Activated CD8-positive, alpha-beta T cell treated with anti-CD3 and anti-CD28 coated beads for 36 hours (primary cell): ENCODE results near the gene BRCA1. TPM values are rescaled to one million over a fixed set of nuclear protein-coding genes. Genes with fewer than 3 reads are reported as not detected.

Source experiments
- ATAC-seq: fragments of 200-7000 bp; cut with Tn5 transposase; one replicate; pipeline ENCODE4 v1.10.0; 2021; ENCODE audit warnings: mild to moderate bottlenecking, moderate library complexity
- CTCF ChIA-PET: fragments of 350-600 bp; sonication (Branson Sonifier 250); formaldehyde crosslinking; loops from one replicate; lab custom pipeline; 2021; ENCODE audit warnings: antibody characterized with exemption; lab: Charles Lee
- POLR2A ChIA-PET: fragments of 350-600 bp; sonication (Branson Sonifier 250); formaldehyde crosslinking; loops from one replicate; lab custom pipeline; 2021; ENCODE audit warnings: antibody characterized with exemption; lab: Charles Lee
- DNase-seq: peaks from one replicate; pipeline ENCODE4 v3.0.0-alpha.2; 2020
- H3K27ac Mint-ChIP-seq: one replicate; pipeline ENCODE4 v1.8.0; 2021; ENCODE audit warnings: mild to moderate bottlenecking, mixed read lengths
- H3K27me3 Mint-ChIP-seq: one replicate; pipeline ENCODE4 v1.8.0; 2021; ENCODE audit warnings: mixed read lengths
- H3K36me3 Mint-ChIP-seq: one replicate; pipeline ENCODE4 v1.8.0; 2021; ENCODE audit warnings: low read depth, mixed read lengths
- H3K4me1 Mint-ChIP-seq: one replicate; pipeline ENCODE4 v1.8.0; 2021; ENCODE audit warnings: low read depth, mixed read lengths
- H3K4me3 Mint-ChIP-seq: one replicate; pipeline ENCODE4 v1.8.0; 2021; ENCODE audit warnings: mild to moderate bottlenecking, moderate library complexity, mixed read lengths
- H3K9me3 Mint-ChIP-seq: one replicate; pipeline ENCODE4 v1.8.0; 2021; ENCODE audit warnings: mixed read lengths
- intact Hi-C: fragments of 100-400 bp; cut with micrococcal nuclease; formaldehyde crosslinking; loops from one replicate; pipeline ENCODE4 v1.10.0; 2022
- total RNA-seq, 2 experiments: library from RNA; stranded (reverse); gene quantifications; one replicate each; pipeline ENCODE4 v1.2.3, GENCODE V29; 2021
- TF ChIP-seq, protein P1 (sequence below): fragments of 200-600 bp; IDR thresholded peaks from one replicate; pipeline ENCODE4 v1.8.0; 2022; ENCODE audit warnings: antibody characterized with exemption, mild to moderate bottlenecking

BRCA1 gene
- total RNA-seq, 2 experiments from 2014 or later: 84.5 to 92.9 TPM

DNA sequence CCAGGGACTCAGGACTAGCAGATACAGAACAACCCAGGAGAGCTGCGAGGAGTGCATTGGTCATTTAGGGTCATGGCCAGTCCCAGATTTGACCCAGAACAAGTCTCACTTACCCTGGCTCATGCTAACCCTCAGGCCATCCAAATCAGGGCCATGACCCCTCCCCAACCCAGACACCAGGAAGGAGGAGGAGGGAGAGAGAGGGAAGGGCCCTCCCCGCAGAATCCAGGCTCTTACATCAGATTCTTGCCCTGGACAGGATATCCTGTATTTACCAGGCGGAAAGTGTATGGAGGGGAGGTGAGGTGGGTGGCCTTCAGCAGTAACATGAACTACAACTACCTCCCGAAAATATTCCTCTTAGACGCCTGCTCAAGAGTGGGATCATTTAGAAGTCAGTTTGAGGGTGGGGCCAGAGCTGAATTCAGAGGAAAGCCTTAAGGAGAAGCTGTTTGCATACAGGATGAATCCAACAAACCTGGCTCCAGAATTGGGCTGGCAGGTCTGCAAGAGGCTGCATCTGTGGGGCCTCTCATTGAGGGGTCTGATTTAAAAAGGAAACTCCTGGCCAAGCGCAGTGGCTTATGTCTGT lies 105.0 kb downstream of the BRCA1 start:
- ChIA-PET POLR2A (interaction anchor here (1.1 to 3.7 kb wide), 4 partner anchors 14 to 295 kb away, joined by 3 to 23 read pairs (median 8); partner anchors contain the start of genes IFI35 and RPL27), CTCF (no interaction called here)
- no peak for ATAC-seq
- TF ChIP-seq, protein P1, sequence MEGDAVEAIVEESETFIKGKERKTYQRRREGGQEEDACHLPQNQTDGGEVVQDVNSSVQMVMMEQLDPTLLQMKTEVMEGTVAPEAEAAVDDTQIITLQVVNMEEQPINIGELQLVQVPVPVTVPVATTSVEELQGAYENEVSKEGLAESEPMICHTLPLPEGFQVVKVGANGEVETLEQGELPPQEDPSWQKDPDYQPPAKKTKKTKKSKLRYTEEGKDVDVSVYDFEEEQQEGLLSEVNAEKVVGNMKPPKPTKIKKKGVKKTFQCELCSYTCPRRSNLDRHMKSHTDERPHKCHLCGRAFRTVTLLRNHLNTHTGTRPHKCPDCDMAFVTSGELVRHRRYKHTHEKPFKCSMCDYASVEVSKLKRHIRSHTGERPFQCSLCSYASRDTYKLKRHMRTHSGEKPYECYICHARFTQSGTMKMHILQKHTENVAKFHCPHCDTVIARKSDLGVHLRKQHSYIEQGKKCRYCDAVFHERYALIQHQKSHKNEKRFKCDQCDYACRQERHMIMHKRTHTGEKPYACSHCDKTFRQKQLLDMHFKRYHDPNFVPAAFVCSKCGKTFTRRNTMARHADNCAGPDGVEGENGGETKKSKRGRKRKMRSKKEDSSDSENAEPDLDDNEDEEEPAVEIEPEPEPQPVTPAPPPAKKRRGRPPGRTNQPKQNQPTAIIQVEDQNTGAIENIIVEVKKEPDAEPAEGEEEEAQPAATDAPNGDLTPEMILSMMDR: no peak
- Mint-ChIP-seq H3K9me3 (no peaks in the 10 kb centered on the region), H3K36me3 (no peaks in the 10 kb centered on the region), H3K27ac (no peak overlapping the region), H3K4me3 (peak overlapping the region; percentile 15), H3K4me1 (peaks cover 39% of the 10 kb centered on the region), H3K27me3 (no peaks in the 10 kb centered on the region)
- intact Hi-C loops: loop anchor here (10.0 kb wide), 1 partner anchor 295 kb away; no protein-coding TSS in a partner anchor
- DNase-seq: no peak

DNA sequence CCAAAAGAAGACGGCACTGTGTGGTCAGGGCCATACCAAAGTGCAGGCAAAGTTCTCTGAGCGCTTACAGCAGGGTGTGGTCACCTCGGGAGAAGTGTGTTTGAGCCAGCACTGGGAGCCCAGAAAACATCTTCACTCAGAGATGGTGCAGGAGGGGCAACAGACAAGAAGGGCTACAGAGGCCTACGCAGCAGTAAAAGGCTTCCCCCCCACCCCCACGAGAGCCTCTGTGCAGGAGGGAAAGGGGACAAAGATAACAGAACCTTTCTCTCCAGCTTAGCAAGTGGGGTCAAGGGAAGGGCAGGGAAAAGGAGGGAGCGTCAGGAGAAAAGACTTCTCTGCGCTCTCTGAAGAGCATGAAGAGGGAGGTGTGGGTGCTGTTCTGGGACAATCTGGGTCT lies 105.7 kb downstream of the BRCA1 start:
- POLR2A ChIA-PET: interaction anchor here (0.7 to 3.7 kb wide), 5 partner anchors 9 to 702 kb away, joined by 3 to 23 read pairs (median 4); partner anchors contain the start of genes IFI35 and RPL27
- no peak overlapping the region for H3K27ac Mint-ChIP-seq
- ATAC-seq: no peak
- CTCF ChIA-PET: no interaction called here
- DNase-seq: no peak
- no peaks in the 10 kb centered on the region for H3K36me3 Mint-ChIP-seq
- H3K9me3 Mint-ChIP-seq: no peaks in the 10 kb centered on the region
- no peak overlapping the region for H3K4me3 Mint-ChIP-seq
- intact Hi-C loops: loop anchor here (10.0 kb wide), 1 partner anchor 195 kb away; the partner anchor contains the start of gene TMEM106A
- H3K27me3 Mint-ChIP-seq: no peaks in the 10 kb centered on the region
- TF ChIP-seq, protein P1: no peak
- peaks cover 34% of the 10 kb centered on the region for H3K4me1 Mint-ChIP-seq

DNA sequence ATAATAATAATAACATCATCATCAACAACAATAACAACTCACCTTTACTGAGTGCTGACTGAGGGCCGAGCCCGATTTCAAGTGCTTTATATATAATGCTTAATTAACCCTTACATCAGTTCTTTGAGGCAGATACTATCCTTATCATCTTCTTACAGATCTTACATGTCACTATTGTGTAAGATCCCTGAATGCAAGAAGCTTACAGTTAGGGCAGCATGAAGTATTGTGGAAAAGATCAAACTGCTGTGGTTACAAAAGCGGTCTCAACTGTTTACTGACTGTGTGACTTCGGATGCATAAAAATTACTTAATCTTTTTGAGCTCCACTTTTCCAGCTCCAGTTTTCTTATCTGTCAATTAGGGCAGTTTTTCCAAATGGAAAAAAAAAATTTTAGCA lies 106.2 kb downstream of the BRCA1 start:
- TF ChIP-seq, protein P1: no peak
- DNase-seq: no peak
- no peaks in the 10 kb centered on the region for H3K27me3 Mint-ChIP-seq
- no peaks in the 10 kb centered on the region for H3K36me3 Mint-ChIP-seq
- intact Hi-C loops: loop anchor here (10.0 kb wide), 1 partner anchor 196 kb away; the partner anchor contains the start of gene TMEM106A
- CTCF ChIA-PET: no interaction called here
- POLR2A ChIA-PET: interaction anchor here (0.7 to 3.1 kb wide), 5 partner anchors 9 to 703 kb away, joined by 3 to 13 read pairs (median 4); partner anchors contain the start of genes IFI35 and RPL27
- peaks cover 31% of the 10 kb centered on the region for H3K4me1 Mint-ChIP-seq
- no peak for ATAC-seq
- no peak overlapping the region for H3K27ac Mint-ChIP-seq
- H3K9me3 Mint-ChIP-seq: no peaks in the 10 kb centered on the region
- H3K4me3 Mint-ChIP-seq: no peak overlapping the region

DNA sequence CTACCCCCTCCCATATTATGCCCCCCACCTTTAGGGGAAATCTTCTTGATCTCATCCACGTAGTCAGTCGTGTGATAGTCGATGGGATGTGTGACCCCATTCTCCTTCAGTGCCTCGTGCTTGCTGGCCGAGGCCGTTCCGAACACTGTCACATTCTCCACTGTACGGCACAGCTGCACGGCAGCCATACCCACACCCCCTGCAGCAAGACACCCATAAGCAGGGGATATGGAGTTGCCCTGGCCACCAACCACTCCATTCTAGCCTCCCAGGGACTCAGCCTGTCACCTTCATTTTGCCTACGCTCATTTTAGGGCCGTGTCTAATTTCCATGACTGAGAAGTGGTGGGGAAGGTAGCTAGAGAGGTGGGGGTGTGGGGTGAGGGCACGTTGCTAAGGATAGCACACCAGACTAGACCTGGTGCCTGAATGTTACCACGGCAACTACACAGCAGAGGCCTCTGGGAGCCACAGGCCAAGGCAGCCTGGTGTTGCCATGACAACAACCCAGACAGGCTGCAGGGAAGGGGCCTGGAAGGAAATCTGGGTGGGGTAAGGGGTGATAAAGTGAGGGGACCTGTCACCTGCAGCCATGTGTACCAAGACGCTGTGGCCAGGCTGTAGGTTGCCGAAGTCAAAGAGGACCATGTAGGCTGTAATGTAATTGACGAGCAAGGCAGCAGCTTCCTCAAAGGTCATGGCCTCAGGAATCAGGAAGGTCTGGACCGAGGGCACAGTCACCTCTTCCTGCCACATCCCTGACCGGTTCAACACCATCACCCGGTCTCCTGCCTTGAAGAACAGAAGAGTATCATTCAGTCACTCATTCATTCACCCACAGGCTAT lies 106.9 kb downstream of the BRCA1 start:
- Mint-ChIP-seq H3K27me3 (no peaks in the 10 kb centered on the region), H3K4me3 (no peak overlapping the region), H3K36me3 (no peaks in the 10 kb centered on the region), H3K27ac (no peak overlapping the region), H3K4me1 (peaks cover 31% of the 10 kb centered on the region), H3K9me3 (no peaks in the 10 kb centered on the region)
- DNase-seq (no peak), ATAC-seq (peak; percentile 15)
- ChIA-PET POLR2A (interaction anchor here (1.0 to 3.1 kb wide), 3 partner anchors 8 to 19 kb away, joined by 3 to 13 read pairs (median 7); partner anchors contain the start of genes IFI35 and RPL27), CTCF (no interaction called here)
- intact Hi-C loops: loop anchor here (10.0 kb wide), 1 partner anchor 197 kb away; the partner anchor contains the start of gene TMEM106A
- TF ChIP-seq, protein P1: no peak
